ENCODE data around the gene KMT2E. TPM values are rescaled to one million over a fixed set of nuclear protein-coding genes. Genes with fewer than 3 reads are reported as not detected.

KMT2E gene
- total RNA-seq, 1 donor from 2014 or later, result 88.2 TPM

GRCh38 chr7:105161366-105161765 is 147.4 kb downstream of the KMT2E start:
- Histone ChIP-seq H3K27me3 (ENCODE audit: low read depth) (no peaks in the 10 kb centered on the region), H3K4me1 (no peaks in the 10 kb centered on the region), H3K36me3 (peaks cover 50% of the 10 kb centered on the region), H3K4me3 (no peak overlapping the region), H3K27ac (no peak overlapping the region), H3K9me3 (no peaks in the 10 kb centered on the region)
- ATAC-seq, result peak in 1 of 2 donors; percentile 51
- no peak for TF ChIP-seq CTCF (IDR thresholded peaks at IDR 0.05)
- no peak for DNase-seq
- intact Hi-C loops (cut with DNase I), result no loop called here

All from lower lobe of right lung (tissue), 2 donors.